Activated gamma-delta T cell (primary cell): ENCODE results near the gene STAT5B.
"Not testable (repeated sequence)": the region's sequence is repeated elsewhere in the genome, so short reads cannot be mapped to it uniquely, and the experiment has no call there.

Experiments
- DNase-seq: peaks from one replicate; lab custom pipeline; 2025; lab: John Stamatoyannopoulos, UW

The STAT5B gene

GRCh38 chr17:42306385-42306667, 30.1 kb upstream of the STAT5B start:
- DNase-seq = no peak

DNA sequence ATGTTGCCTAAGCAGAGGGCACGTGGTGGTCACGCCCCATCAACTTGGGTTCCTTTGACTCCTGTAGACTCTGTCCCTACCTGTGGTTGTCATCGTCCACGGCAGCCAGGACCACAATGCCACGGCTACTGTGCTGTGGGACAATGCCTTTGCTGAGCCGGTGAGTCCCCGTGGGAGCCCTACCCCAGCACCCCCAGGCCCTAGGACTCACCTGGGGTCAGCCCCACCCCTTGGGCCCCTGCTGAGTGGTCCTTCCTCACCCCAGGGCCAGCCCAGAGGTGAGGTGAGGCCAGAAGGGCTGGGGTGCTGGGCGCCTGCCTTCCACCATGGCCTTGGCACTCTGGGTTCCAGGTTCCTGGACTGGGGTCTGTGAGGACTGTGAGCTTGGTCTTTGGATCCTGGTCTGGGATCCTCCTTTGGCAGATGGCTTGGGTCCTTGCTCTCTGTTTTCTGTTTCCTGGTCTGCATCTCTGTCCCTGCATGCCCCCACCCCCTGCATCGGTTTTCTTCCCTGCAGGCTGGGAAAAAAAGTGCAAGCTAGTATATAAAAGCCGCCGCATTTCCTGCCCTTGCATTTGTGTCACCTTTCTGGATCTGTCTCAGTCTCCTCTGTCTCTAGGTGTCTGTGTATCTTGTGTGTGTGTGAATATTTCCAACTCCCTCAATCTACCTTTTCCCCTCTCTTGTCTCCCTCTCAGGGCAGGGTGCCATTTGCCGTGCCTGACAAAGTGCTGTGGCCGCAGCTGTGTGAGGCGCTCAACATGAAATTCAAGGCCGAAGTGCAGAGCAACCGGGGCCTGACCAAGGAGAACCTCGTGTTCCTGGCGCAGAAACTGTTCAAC, 29.6 kb upstream of the STAT5B start:
- DNase-seq = no peak

DNA sequence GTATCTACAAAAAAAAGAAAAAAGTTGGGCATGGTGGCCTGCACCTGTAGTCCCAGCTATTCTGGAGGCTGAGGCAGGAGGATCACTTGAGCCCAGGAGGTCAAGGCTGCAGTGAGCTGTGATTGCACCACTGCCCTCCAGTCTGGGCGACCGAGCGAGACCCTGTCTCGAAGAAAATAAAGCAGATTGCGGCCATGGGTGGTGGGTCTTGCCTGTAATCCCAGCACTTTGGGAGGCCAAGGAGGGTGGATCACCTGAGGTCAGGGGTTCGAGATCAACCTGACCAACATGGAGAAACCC, 28.8 kb upstream of the STAT5B start:
- DNase-seq = not testable (repeated sequence)

GRCh38 chr17:42304187-42305030, 28.2 kb upstream of the STAT5B start:
- no peak for DNase-seq

- DNase-seq = no peak
Observed at GRCh38 chr17:42303694-42304093, 27.5 kb upstream of the STAT5B start.

- no peak for DNase-seq
Observed at GRCh38 chr17:42301022-42301421, 24.8 kb upstream of the STAT5B start.

- DNase-seq = not testable (repeated sequence)
Observed at GRCh38 chr17:42299913-42300312, 23.7 kb upstream of the STAT5B start.

DNA sequence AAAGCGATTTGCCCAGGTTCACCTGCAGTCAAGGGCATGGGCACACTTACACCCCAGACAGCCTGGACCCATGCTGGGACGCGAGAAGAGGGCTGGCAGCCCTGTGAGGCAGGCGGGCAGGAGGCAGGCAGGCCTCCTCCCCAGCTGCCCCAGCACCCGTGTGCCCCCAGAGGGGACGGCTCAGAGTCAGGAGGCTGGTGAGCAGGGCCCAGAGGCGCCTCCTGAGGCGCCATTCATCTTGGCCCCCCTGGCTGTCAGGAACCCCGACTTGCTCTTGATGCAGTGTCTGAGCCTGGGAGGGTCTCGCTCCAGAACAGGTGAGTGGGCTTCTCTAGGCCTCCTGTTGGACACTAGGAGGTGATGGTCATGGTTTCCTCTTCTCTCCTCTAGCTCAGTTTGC, 23.2 kb upstream of the STAT5B start:
- DNase-seq = not testable (repeated sequence)

DNA sequence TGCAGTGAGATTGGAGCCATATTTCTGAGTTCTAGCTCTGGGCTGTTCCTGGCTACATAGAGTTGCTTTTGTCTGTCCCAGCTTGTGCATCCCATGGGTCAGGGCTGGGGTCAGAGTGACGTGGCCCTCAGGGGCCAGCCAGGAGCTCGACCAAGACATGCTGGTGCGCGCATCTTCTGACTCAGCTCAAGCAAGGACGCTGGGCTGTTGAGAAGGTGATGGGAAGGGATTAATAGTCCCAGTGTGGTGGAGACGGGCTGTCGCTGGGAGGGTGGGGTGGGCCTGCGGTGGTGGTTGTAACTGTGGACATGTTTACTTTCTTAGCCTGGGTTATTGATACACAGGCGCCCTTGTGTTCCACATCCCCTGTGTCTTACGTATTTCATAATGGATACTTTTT, 21.6 kb upstream of the STAT5B start:
- not testable (repeated sequence) for DNase-seq

DNA sequence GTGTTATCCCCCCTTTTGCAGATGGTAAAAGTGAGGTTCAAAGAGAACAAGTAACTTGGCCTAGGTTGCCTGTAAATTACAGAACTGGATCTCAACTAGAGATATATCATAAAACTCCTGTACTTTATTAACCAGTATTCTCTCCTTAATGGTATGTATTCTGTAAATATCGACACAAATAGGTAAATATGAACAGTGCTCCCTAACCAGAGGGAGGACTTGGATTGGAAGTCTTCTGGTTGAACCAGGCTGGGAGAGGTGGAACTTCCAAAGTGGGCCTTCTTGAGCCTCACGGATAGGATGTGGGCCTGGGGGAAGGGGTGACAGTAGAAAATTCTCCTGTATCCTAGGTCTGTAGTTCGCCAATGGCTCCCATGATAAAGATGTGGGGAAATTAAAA, 19.8 kb upstream of the STAT5B start:
- DNase-seq = no peak

DNA sequence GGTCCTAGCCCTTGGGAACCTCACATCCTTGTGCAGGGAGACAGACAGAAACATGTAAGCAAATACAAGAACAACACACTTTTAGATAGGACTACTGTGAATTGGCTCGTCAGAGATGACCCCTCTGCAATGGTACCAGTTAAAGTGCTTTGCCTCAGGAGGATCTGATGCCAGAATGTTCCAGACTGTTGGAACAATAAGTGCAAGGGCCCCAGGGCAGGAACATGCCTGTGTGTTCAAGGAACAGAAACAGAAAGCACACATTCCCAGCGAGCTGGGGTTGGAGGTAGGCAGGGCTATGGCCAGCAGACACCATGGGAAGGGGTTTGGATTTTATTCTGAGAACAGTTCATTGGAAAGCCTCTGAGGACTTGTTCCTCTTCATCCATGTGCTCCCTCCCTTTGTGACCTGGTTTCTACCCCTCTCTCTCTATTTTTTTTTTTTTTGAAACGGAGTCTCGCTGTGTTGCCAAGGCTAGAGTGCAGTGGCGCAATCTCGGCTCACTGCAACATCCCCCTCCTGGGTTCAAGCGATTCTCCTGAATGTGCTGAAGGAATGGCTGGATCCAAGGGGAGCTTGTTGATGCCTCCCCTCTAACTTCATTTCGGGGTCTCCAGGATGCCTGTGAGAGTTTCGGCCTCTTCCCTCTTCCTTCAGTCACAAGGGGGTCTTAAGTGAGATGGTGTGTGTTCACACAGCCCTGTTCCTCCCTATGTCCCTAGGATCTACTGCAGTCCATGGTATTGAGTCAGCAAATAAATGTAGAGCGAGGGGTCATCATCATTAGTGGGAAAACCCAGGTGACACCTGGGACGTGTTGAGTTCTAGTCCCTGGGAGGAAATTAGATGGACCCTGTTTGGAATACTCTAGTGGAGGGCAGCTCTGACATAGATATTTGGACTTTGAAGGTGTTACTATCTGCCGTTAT, 18.5 kb upstream of the STAT5B start:
- DNase-seq = no peak

DNA sequence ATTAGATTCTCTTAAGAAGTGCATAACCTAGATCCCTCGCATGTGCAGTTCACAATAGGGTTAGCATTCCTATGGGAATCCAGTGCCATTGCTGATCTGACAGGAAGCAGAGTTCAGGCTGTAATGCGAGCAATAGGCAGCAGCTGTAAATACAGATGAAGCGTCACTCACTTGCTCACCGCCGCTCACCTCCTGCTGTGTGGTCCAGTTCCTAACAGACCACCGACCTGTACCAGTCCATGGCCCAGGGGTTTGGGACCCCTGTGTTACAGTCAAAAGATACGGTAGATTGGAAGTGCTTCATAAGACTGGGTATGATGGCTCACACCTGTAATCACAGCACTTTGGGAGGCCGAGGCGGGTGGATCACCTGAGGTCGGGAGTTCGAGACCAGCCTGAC, 14.9 kb upstream of the STAT5B start:
- DNase-seq = no peak

- DNase-seq = no peak
Observed at GRCh38 chr17:42290577-42290976, 14.4 kb upstream of the STAT5B start.

- no peak for DNase-seq
Observed at GRCh38 chr17:42289611-42290181, 13.5 kb upstream of the STAT5B start.

DNA sequence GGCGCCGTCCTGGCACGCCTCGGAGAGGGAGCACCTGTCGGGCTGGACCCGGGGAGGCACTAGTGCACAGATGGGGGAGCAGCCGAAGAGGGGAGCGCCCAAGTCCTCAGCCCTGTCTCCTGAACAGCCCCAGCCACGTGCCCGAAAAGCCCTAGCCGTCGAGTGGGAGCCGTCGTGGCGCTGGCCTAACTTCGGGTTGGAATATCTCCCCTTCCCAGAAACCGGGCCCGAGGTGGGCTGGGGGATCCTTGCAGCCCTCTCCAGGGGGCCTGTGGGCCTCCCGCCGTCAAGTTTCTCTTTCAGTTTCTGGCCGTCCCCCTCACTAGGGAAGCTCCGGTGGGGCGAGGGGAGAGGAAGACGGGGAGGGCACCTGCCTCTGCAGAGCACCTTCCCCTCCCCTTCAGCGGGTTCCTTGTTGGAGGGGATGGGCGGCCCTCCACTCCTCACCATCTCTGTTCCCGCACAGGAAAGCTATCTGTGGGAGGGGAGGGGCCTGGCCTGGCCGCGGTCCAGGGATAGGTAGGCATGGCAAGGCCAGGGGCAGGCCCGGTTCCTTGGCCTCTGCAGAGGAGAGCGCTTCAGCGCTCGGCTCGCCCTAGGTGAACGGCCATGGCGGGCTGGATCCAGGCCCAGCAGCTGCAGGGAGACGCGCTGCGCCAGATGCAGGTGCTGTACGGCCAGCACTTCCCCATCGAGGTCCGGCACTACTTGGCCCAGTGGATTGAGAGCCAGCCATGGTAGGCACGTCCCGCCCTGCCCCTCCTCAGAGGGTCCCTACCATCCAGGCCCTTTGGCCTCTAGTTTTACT, 12.8 kb upstream of the STAT5B start:
- peak; percentile 33 for DNase-seq

- DNase-seq = peak; percentile 82
Observed at GRCh38 chr17:42287977-42288802, 12.0 kb upstream of the STAT5B start, which contains the start of gene STAT5A. Gene STAT5A, plus strand, starts transcription at chr17:42288498. Its CDS starts 914 bp downstream, at chr17:42289412.

DNA sequence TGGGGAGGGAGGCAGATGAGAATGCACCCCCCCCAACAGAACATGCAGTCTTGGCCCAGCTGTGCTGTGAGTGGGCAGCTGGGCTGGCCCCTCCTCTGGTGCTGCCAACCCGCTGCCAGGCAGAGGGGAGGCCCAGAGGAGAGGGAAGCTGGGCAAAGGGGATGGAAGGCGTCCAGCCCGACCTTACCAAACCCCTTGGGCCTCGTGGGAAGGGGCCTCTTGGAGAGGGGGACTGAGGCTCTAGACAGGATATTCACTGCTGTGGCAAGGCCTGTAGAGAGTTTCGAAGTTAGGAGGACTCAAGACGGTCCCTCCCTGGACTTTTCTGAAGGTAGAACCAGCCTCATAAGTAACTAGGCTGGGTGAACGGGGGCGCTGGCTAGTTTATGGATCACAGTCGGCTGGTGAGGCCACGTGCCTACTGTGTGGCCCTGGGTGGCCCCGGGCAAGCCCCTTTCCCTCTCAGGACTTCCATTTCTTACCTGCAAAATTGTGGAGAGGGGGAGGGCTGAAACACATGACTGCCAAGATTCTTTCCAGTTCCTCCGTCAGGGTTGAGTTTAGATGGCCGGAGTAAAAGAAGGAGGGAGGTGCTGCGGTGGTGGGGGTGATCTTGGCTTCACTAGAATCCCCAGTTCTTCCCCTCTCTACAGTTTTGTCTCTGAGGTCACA, 11.2 kb upstream of the STAT5B start:
- no peak for DNase-seq

GRCh38 chr17:42286411-42287221, 10.4 kb upstream of the STAT5B start:
- DNase-seq = no peak
